Measurements from ENCODE around the gene TMEM222.

Gene TMEM222

DNA sequence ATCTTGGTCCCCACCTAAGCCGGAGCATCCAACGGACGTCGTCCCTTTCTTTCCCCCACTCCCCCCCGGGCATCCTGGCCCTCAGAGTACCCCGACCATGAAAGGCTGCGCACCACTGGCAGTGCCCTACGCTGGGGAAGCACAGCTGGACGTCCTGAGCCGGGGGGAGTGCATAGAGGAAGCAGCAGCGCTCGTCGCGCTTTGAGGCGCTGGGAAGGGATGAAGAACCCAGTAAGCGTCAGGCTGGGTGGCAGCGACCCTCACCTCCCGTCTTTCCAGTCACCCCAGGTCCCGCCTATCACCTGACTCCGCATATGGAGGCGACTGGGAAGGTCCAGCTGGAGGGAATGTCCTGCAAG lies 39.1 kb downstream of the TMEM222 start:
- H3K4me3 Mint-ChIP-seq = peak overlapping the region; percentile 75
- no peaks in the 10 kb centered on the region for H3K9me3 Mint-ChIP-seq
- no peak overlapping the region for H3K27ac Mint-ChIP-seq
- no peak for DNase-seq
- TF ChIP-seq, protein P1, sequence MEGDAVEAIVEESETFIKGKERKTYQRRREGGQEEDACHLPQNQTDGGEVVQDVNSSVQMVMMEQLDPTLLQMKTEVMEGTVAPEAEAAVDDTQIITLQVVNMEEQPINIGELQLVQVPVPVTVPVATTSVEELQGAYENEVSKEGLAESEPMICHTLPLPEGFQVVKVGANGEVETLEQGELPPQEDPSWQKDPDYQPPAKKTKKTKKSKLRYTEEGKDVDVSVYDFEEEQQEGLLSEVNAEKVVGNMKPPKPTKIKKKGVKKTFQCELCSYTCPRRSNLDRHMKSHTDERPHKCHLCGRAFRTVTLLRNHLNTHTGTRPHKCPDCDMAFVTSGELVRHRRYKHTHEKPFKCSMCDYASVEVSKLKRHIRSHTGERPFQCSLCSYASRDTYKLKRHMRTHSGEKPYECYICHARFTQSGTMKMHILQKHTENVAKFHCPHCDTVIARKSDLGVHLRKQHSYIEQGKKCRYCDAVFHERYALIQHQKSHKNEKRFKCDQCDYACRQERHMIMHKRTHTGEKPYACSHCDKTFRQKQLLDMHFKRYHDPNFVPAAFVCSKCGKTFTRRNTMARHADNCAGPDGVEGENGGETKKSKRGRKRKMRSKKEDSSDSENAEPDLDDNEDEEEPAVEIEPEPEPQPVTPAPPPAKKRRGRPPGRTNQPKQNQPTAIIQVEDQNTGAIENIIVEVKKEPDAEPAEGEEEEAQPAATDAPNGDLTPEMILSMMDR (IDR thresholded peaks at IDR 0.05) = no peak
- H3K4me1 Mint-ChIP-seq = peaks cover 64% of the 10 kb centered on the region
- H3K36me3 Mint-ChIP-seq (ENCODE audit: low read depth) = peaks cover 5% of the 10 kb centered on the region
- peaks cover 40% of the 10 kb centered on the region for H3K27me3 Mint-ChIP-seq (ENCODE audit: low read depth, poor library complexity)

DNA sequence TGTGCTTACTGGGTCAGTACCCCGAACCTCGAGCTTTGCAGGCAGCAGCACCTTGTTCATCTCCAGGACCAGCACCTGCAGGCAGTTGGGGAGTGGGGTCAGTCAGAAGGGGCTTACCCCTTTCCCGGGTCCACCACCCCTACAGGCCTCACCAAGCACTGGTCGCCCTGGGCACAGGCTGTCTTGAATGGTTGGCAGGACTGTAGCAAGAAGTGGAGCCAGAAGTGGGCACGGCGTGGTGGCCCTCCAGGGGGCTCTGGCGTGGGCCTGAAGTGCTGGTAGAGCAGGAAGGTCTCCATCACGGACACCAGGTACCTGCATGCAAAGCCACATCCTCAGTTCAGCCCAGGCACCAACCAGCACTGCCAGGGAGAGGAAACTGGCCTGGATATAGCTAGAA lies 39.6 kb downstream of the TMEM222 start:
- no peak for DNase-seq
- H3K27ac Mint-ChIP-seq = no peak overlapping the region
- peaks cover 40% of the 10 kb centered on the region for H3K27me3 Mint-ChIP-seq (ENCODE audit: low read depth, poor library complexity)
- peaks cover 64% of the 10 kb centered on the region for H3K4me1 Mint-ChIP-seq
- H3K4me3 Mint-ChIP-seq = peak overlapping the region; percentile 75
- H3K9me3 Mint-ChIP-seq = no peaks in the 10 kb centered on the region
- peaks cover 5% of the 10 kb centered on the region for H3K36me3 Mint-ChIP-seq (ENCODE audit: low read depth)
- TF ChIP-seq, protein P1 (IDR thresholded peaks at IDR 0.05) = no peak

DNA sequence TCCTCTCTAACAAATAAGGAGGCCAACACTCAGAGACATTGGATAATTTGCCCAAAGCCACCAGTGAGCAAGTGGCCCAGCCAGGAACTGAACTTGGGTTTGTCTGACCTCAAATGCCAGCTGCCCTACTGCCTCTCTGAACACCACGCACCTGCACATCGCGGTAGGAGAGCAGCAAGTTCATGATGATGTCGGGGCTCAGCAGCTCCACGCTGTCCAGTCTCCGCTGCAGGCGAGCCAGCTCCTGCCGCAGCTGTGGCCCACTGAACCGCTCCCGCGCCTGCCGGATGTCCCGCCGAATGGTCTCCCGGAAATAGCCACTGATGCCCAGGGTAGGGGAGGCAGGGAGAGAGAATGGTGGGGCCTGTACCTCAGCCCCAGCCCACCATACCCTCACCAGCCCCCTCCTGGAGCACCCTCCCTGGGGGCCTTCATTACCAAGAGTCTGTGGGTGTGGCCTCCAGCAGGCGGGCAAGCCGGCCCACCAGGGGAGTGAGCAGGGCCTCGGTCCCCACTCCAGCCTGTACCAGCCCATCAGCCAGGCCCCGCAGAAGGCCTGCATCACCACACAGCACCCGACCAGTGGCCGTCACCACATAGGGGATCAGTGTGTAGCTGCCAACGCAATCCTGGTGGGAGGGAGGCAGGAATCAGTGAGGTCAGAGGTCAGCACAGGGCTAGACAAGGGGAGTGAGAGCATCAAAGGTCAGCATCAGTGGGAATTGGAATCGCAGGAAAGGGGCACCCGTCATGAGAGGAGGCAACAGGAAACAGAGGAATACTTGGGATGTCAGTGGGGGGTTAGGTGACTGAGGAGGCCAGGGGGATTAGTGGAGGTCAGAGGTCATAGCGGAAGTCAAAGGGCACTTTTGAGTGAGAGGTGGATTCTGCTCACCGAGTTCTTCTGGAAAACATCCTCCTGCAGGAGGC lies 42.1 kb downstream of the TMEM222 start:
- Mint-ChIP-seq H3K36me3 (ENCODE audit: low read depth) (peaks cover 2% of the 10 kb centered on the region), H3K4me1 (peaks cover 72% of the 10 kb centered on the region)

DNA sequence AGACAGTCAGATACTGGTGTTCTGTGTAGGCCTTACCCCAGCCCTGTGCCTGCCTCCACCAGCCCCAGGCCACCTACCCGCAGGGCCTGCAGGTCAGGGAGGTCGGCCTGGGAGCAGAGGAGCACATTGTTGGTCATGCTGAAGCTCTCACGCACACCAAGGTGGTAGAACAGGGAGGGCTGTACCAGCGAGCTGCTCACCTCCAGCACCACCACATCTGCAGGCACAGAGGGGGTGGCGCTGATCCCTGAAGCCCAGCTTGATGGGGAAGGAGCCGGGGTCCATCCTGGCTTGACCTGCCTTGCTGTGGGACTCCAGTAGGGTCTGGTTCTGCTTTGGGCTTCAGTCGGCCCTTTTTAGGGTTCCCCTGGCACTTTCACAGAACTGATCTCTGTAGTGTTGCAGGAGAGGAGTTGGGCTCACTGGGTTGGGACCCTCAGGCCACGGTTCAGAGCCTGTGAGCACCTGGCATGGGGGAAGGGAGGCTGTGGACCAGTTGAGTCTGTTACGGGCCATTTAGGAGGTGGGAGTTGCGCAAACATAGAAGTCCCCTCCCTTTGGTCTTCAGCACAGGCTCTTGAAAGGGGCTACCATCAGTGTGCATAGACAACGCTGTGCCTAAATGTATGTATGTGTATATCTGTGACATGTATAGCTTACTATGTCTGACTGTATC lies 42.9 kb downstream of the TMEM222 start:
- Mint-ChIP-seq H3K4me3 (peak overlapping the region; percentile 86), H3K27ac (peak overlapping the region; percentile 59), H3K36me3 (ENCODE audit: low read depth) (no peaks in the 10 kb centered on the region), H3K27me3 (ENCODE audit: low read depth, poor library complexity) (peaks cover 19% of the 10 kb centered on the region), H3K9me3 (no peaks in the 10 kb centered on the region), H3K4me1 (peaks cover 64% of the 10 kb centered on the region)
- TF ChIP-seq, protein P1 (IDR thresholded peaks at IDR 0.05) = no peak
- DNase-seq = peak; percentile 27

More for the DNA sequence above, 42.1 kb downstream of the TMEM222 start:
- H3K4me3 Mint-ChIP-seq = peak overlapping the region; percentile 51
- peaks cover 25% of the 10 kb centered on the region for H3K27me3 Mint-ChIP-seq (ENCODE audit: low read depth, poor library complexity)
- TF ChIP-seq, protein P1 (IDR thresholded peaks at IDR 0.05) = no peak
- DNase-seq = peak; percentile 50
- H3K9me3 Mint-ChIP-seq = no peaks in the 10 kb centered on the region
- H3K27ac Mint-ChIP-seq = peak overlapping the region; percentile 53

DNA sequence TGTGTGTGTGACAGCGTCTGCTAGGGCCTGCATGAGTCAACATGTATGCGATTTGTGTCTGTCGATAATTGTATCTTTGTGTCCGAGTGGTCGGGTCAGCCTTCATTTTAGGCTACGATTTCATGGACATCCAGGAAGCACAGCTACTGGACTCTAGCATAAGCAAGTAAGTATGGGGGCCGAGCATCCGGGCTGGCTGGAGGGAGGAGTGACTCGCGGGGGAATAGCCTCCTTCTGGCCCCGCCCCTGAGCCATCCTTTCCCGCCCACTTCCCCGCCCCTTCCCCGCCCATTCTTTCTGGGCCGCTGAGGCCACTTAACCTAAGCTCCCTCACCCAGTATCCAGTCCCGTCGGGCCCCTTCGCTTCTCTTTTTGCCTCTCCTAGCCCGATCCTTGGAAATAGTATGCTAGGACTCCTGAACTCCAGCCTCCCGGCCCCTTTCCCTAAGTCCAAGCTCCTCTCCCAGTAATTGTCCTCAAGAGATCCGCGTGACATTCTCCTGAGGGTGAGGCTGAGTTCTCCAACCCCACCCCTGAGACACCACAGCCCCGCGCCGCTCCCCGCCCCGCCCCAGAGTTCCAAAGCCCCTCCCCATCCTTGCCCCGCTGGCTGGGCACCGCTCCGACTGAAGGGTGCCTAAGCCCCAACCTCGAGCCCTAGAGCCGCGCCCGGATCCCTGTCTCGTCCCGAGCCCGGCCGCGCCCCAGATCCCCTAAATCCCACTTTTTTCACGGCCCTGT lies 43.6 kb downstream of the TMEM222 start:
- H3K9me3 Mint-ChIP-seq = no peaks in the 10 kb centered on the region
- TF ChIP-seq, protein P1 (IDR thresholded peaks at IDR 0.05) = no peak
- H3K4me1 Mint-ChIP-seq = peaks cover 59% of the 10 kb centered on the region
- peaks cover 15% of the 10 kb centered on the region for H3K27me3 Mint-ChIP-seq (ENCODE audit: low read depth, poor library complexity)
- peak overlapping the region; percentile 86 for H3K4me3 Mint-ChIP-seq
- H3K27ac Mint-ChIP-seq = peak overlapping the region; percentile 66
- no peaks in the 10 kb centered on the region for H3K36me3 Mint-ChIP-seq (ENCODE audit: low read depth)
- peak; percentile 90 for DNase-seq

Measured in nephron progenitor cell (in vitro differentiated cells).